Measurements from ENCODE around the gene NLGN4Y.

The NLGN4Y gene

GRCh38 chrY:14524272-14525231 lies at the start of gene NLGN4Y:
Gene NLGN4Y, plus strand, starts transcription at chrY:14524529. Its CDS starts 97,591 bp downstream, at chrY:14622120.
- peak; percentile 11 for DNase-seq

- DNase-seq = no peak
Observed at GRCh38 chrY:14485935-14486334, 38.4 kb upstream of the NLGN4Y start.

GRCh38 chrY:14490226-14490625 lies 34.1 kb upstream of the NLGN4Y start:
- DNase-seq = no peak

GRCh38 chrY:14498071-14498470 lies 26.3 kb upstream of the NLGN4Y start:
- DNase-seq = no peak

GRCh38 chrY:14504592-14504991 lies 19.7 kb upstream of the NLGN4Y start:
- DNase-seq = no peak

GRCh38 chrY:14522379-14522950 lies 1.9 kb upstream of the NLGN4Y start:
- no peak for DNase-seq

GRCh38 chrY:14523491-14524271 lies 648 bp upstream of the NLGN4Y start:
- DNase-seq = no peak

GRCh38 chrY:14525315-14525714 lies 986 bp downstream of the NLGN4Y start:
- peak; percentile 5 for DNase-seq

GRCh38 chrY:14528361-14528760 lies 4.0 kb downstream of the NLGN4Y start:
- no peak for DNase-seq

- no peak for DNase-seq
Observed at GRCh38 chrY:14536703-14537102, 12.4 kb downstream of the NLGN4Y start.

- no peak for DNase-seq
Observed at GRCh38 chrY:14543506-14543905, 19.2 kb downstream of the NLGN4Y start.

GRCh38 chrY:14581294-14581693 lies 57.0 kb downstream of the NLGN4Y start:
- DNase-seq = no peak

GRCh38 chrY:14586725-14587124 lies 62.4 kb downstream of the NLGN4Y start:
- DNase-seq = no peak

GRCh38 chrY:14601372-14601771 lies 77.0 kb downstream of the NLGN4Y start:
- no peak for DNase-seq

- DNase-seq = no peak
Observed at GRCh38 chrY:14617625-14618024, 93.3 kb downstream of the NLGN4Y start.

GRCh38 chrY:14618513-14618912 lies 94.2 kb downstream of the NLGN4Y start:
- DNase-seq = no peak

GRCh38 chrY:14628208-14628607 lies 103.9 kb downstream of the NLGN4Y start:
- DNase-seq = no peak

- DNase-seq = no peak
Observed at GRCh38 chrY:14631676-14632075, 107.3 kb downstream of the NLGN4Y start.

- no peak for DNase-seq
Observed at GRCh38 chrY:14633718-14634117, 109.4 kb downstream of the NLGN4Y start.

- no peak for DNase-seq
Observed at GRCh38 chrY:14634954-14635353, 110.6 kb downstream of the NLGN4Y start.

- no peak for DNase-seq
Observed at GRCh38 chrY:14637551-14637950, 113.2 kb downstream of the NLGN4Y start.

GRCh38 chrY:14641853-14642252 lies 117.5 kb downstream of the NLGN4Y start:
- no peak for DNase-seq

GRCh38 chrY:14644157-14644952 lies 120.0 kb downstream of the NLGN4Y start:
- DNase-seq = no peak

Data from NCI-H526 treated with DMSO at 0.1 percent for 48 hours (cell line).